SU-DHL-6 (cell line): Measurements from ENCODE around the gene ACAP2.
"Not testable (repeated sequence)": the region's sequence is repeated elsewhere in the genome, so short reads cannot be mapped to it uniquely, and the experiment has no call there.

Source experiments
- H2AFZ ChIP-seq: fragments of 200-600 bp; sonication (generic); 2 replicates; pipeline ENCODE4 v1.6.1; 2014; ENCODE audit warnings: low read depth, mild to moderate bottlenecking, moderate library complexity, mixed read lengths, antibody characterized with exemption, low read length; ENCODE audit not compliant: severe bottlenecking
- H3F3A ChIP-seq: fragments of 200-600 bp; shearing (Covaris generic); 2 replicates; pipeline ENCODE4 v1.6.0; 2016; ENCODE audit warnings: antibody characterized with exemption, mild to moderate bottlenecking; ENCODE audit not compliant: insufficient read depth
- H3K27ac ChIP-seq: fragments of 200-600 bp; sonication (generic); 2 replicates; pipeline ENCODE4 v1.5.1; 2016; ENCODE audit warnings: low read depth, mild to moderate bottlenecking, low read length, moderate library complexity, mixed read lengths
- H3K27me3 ChIP-seq: fragments of 200-600 bp; sonication (generic), shearing (Covaris generic); 2 replicates; pipeline ENCODE4 v1.6.0; 2014; ENCODE audit warnings: mild to moderate bottlenecking, low read length
- H3K36me3 ChIP-seq: fragments of 200-600 bp; sonication (generic); 2 replicates; pipeline ENCODE4 v1.6.1; 2014; ENCODE audit warnings: mild to moderate bottlenecking, low read length, mixed read lengths
- H3K4me2 ChIP-seq: fragments of 300-600, 200-600 bp; shearing (Covaris generic), sonication (generic); 2 replicates; pipeline ENCODE4 v1.6.0; 2014; ENCODE audit warnings: low read length, low read depth, mild to moderate bottlenecking; ENCODE audit not compliant: poor library complexity, severe bottlenecking
- H3K4me3 ChIP-seq: fragments of 200-600 bp; sonication (generic); 2 replicates; pipeline ENCODE4 v1.5.1; 2014; ENCODE audit warnings: antibody characterized with exemption, low read length, mild to moderate bottlenecking, mixed read lengths; ENCODE audit not compliant: insufficient read depth, poor library complexity, severe bottlenecking
- H3K79me2 ChIP-seq: fragments of 200-600 bp; sonication (generic); 2 replicates; pipeline ENCODE4 v1.6.1; 2014; ENCODE audit warnings: mild to moderate bottlenecking, low read length, moderate library complexity; ENCODE audit not compliant: insufficient read depth
- H3K9ac ChIP-seq: fragments of 200-600 bp; sonication (generic); 2 replicates; pipeline ENCODE4 v1.7.0; 2014; ENCODE audit warnings: mild to moderate bottlenecking, low read length
- H3K9me2 ChIP-seq: fragments of 200-600 bp; sonication (generic); replicated peaks from 2 replicates; pipeline ENCODE4 v1.6.1; 2014; ENCODE audit warnings: low read length; ENCODE audit not compliant: insufficient read depth
- H3K9me3 ChIP-seq: fragments of 200-600 bp; sonication (generic); 2 replicates; pipeline ENCODE4 v1.6.1; 2014; ENCODE audit warnings: low read length, mixed read lengths; ENCODE audit not compliant: insufficient read depth
- H4K20me1 ChIP-seq: fragments of 200-600 bp; sonication (generic); 2 replicates; pipeline ENCODE4 v1.6.1; 2014; ENCODE audit warnings: low read depth, mild to moderate bottlenecking, antibody characterized with exemption, low read length, moderate library complexity, mixed read lengths
- EZH2phosphoT487 ChIP-seq: fragments of 200-600 bp; sonication (generic), shearing (Covaris generic); conservative IDR thresholded peaks from 2 replicates; pipeline ENCODE4 v1.6.1; 2018; ENCODE audit warnings: mild to moderate bottlenecking, antibody characterized with exemption, low read length, moderate library complexity, mixed read lengths
- TF ChIP-seq, protein P1 (sequence below): fragments of 200-600 bp; sonication (generic); IDR thresholded peaks from one replicate; pipeline ENCODE4 v1.5.1; 2017; ENCODE audit warnings: antibody characterized with exemption, mild to moderate bottlenecking, low read length, moderate library complexity; ENCODE audit not compliant: insufficient read depth, poor library complexity, severe bottlenecking

Gene ACAP2

DNA sequence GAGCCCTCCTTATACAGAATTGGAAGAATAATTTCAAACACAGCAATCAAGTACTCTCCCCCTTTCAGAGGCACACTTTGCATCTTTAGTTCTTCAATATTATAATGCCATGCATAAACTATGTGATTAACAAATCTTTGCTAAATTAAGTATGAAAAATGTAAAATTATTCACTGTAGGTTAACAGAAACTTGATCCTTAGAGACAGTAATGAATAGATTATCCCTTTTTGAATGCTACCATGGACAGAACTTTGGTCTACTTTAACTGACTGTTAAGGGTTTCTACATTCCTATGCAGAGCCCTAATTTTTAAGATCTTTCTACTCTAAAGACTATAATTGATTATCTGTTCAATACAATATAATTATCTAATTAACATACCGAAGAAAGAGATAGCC, 146.2 kb downstream of the ACAP2 start:
- Histone ChIP-seq H3K36me3 (peaks cover 19% of the 10 kb centered on the region; the same call in 1 of the 2 replicates), H3F3A (peaks cover 14% of the 10 kb centered on the region; the same call in 1 of the 2 replicates), H3K27me3 (no peaks in the 10 kb centered on the region), H3K27ac (no peak overlapping the region), H3K9ac (no peak overlapping the region), H3K79me2 (no peaks in the 10 kb centered on the region), H3K4me3 (no peak overlapping the region), H2AFZ (no peak overlapping the region), H3K4me2 (no peak overlapping the region), H3K9me2 (no peaks in the 10 kb centered on the region), H3K9me3 (no peaks in the 10 kb centered on the region), H4K20me1 (no peaks in the 10 kb centered on the region; the same call in 1 of the 2 replicates)
- TF ChIP-seq, protein P1, sequence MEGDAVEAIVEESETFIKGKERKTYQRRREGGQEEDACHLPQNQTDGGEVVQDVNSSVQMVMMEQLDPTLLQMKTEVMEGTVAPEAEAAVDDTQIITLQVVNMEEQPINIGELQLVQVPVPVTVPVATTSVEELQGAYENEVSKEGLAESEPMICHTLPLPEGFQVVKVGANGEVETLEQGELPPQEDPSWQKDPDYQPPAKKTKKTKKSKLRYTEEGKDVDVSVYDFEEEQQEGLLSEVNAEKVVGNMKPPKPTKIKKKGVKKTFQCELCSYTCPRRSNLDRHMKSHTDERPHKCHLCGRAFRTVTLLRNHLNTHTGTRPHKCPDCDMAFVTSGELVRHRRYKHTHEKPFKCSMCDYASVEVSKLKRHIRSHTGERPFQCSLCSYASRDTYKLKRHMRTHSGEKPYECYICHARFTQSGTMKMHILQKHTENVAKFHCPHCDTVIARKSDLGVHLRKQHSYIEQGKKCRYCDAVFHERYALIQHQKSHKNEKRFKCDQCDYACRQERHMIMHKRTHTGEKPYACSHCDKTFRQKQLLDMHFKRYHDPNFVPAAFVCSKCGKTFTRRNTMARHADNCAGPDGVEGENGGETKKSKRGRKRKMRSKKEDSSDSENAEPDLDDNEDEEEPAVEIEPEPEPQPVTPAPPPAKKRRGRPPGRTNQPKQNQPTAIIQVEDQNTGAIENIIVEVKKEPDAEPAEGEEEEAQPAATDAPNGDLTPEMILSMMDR = no peak
- no peak for TF ChIP-seq EZH2phosphoT487

DNA sequence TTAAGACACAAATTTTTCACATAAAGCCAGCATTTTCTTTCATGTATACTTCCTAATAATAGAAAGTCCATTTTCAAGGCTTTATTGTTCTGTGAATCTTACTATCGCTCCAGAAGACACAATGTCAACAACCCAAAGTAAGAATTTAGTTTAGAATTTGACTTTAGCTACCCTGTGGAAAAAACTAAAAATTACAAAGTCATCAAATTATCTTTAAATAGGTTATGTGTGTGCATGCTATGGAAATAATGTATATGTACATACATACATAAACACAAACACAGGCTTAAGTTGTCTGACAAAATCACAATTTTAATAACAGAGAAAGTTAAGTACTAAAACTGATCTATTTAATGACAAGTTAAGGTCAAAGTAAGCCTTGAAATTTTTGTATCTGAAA, 151.7 kb downstream of the ACAP2 start:
- H4K20me1 ChIP-seq = no peaks in the 10 kb centered on the region
- H3K79me2 ChIP-seq = no peaks in the 10 kb centered on the region
- H3K27ac ChIP-seq = no peak overlapping the region
- no peak overlapping the region for H3K4me3 ChIP-seq
- no peaks in the 10 kb centered on the region for H3K27me3 ChIP-seq
- H3K4me2 ChIP-seq = no peak overlapping the region
- H3K9me2 ChIP-seq = no peaks in the 10 kb centered on the region
- peaks cover 29% of the 10 kb centered on the region; the same call in 1 of the 2 replicates for H3K36me3 ChIP-seq
- H2AFZ ChIP-seq = no peak overlapping the region
- peaks cover 2% of the 10 kb centered on the region; the same call in 1 of the 2 replicates for H3F3A ChIP-seq
- TF ChIP-seq EZH2phosphoT487 = no peak
- TF ChIP-seq, protein P1 = no peak
- H3K9ac ChIP-seq = no peak overlapping the region
- H3K9me3 ChIP-seq = no peaks in the 10 kb centered on the region

DNA sequence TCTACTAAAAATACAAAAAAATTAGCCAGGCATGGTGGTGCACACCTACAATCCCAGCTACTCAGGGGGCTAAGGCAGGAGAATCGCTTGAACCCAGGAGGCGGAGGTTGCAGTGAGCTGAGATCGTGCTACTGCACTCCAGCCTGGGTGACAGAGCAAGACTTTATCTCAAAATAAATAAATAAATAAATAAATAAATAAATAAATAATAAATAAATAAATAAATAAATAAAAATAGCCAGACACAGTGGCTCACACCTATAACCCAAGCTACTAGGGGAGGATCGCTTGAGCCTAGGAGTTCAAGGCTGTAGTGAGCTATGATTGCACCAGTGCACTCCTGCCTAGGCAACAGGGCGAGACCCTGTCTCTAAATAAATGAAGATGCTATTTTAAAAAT, 152.2 kb downstream of the ACAP2 start:
- not testable (repeated sequence) for H3K9ac ChIP-seq, H3F3A ChIP-seq, H3K9me2 ChIP-seq, H2AFZ ChIP-seq, H3K79me2 ChIP-seq, H4K20me1 ChIP-seq, H3K27ac ChIP-seq, H3K4me3 ChIP-seq, H3K27me3 ChIP-seq, H3K9me3 ChIP-seq, H3K4me2 ChIP-seq
- H3K36me3 ChIP-seq = peaks cover 31% of the 10 kb centered on the region; the same call in 1 of the 2 replicates

DNA sequence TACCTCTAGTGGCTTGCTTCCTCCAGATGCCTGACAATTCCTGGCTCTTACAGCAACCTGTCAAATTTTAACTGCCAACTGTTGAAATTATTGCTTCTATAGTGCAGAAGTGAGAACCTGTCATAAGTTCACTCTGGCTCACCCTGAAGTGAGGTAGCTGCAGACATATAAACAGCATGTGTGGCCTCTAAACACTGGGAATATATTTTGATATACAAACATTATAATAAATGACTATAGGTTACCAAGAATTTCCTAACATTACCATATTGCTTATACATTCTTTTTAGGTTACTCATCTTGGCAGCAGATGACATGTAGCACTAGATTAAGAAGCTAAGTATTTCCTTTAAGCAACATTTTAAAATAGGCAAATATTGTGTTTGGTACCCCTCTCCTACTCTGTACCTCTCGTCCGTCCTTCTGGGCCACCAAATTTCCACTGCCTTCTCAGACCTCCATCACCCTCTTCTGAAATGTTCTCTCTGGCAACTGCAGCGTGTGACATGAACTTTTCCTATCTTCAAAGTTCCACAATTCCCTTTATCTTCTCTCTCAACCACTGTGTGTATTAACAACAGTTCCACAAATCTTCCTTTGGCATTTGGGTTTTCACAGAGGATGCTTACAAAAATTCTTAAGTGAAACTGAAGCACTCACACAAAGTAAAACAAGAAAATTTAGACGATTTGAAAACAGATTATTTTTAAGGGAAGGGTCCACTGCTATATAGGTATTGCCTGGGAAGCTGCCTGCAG, 156.5 kb downstream of the ACAP2 start:
- Histone ChIP-seq H3K79me2 (no peaks in the 10 kb centered on the region), H3K27ac (no peak overlapping the region), H3K9me2 (no peaks in the 10 kb centered on the region), H3K9ac (no peak overlapping the region), H3K36me3 (peaks cover 37% of the 10 kb centered on the region; the same call in 1 of the 2 replicates), H3K9me3 (no peaks in the 10 kb centered on the region), H3F3A (no peaks in the 10 kb centered on the region), H3K4me3 (no peak overlapping the region), H4K20me1 (no peaks in the 10 kb centered on the region), H2AFZ (no peak overlapping the region), H3K27me3 (no peaks in the 10 kb centered on the region), H3K4me2 (no peak overlapping the region)
- TF ChIP-seq EZH2phosphoT487 = no peak
- TF ChIP-seq, protein P1 = no peak
